ES-I3 (cell line): ENCODE measurements around the gene TMEM183A.

Source experiments
- H3K36me3 ChIP-seq: 2 replicates; pipeline ENCODE4 v1.6.1; 2013; ENCODE audit warnings: mild to moderate bottlenecking, low read length, control low read depth, moderate library complexity; ENCODE audit not compliant: insufficient read depth
- H3K4me1 ChIP-seq: 2 replicates; pipeline ENCODE4 v1.6.1; 2013; ENCODE audit warnings: mild to moderate bottlenecking, control low read depth, low read length; ENCODE audit not compliant: insufficient read depth
- H3K9ac ChIP-seq: 2 replicates; pipeline ENCODE4 v1.6.1; 2013; ENCODE audit warnings: low read depth, mild to moderate bottlenecking, low read length, moderate library complexity
- H3K9me3 ChIP-seq: 2 replicates; pipeline ENCODE4 v1.6.1; 2013; ENCODE audit warnings: mild to moderate bottlenecking, low read length, moderate library complexity; ENCODE audit not compliant: control insufficient read depth, insufficient read depth

Gene TMEM183A

DNA sequence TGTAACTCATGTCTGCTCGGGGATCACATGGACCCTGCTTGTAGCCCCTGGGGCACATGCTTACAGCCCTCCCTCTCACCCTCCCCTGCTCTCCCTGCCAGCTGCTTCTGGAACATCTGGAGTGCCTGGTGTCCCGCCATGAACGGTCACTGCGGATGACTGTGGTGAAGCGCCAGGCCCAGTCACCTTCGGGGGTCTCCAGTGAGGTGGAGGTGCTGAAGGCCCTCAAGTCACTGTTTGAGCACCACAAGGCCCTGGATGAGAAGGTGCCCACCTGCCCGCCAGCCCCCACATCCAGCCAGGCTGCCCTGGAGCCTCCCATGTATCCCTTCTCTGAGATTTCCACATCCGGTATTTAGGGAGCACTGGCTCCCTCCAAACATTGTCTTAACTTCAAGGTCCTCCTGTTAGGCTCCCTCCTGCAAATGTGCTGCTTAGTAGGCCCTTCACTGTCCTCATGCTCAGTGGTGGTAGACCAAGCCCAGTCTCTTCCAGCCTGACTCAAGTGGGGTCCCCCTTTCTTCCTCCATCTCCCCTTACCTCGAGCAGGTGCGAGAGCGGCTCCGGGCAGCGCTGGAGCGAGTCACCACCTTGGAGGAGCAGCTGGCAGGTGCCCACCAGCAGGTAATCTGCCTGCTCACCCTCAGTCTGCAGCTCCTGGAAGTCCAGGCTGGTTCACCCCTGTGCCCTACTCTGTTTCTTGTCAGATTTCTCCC is 36.8 kb downstream of the TMEM183A start:
- H3K4me1 ChIP-seq: peaks cover 8% of the 10 kb centered on the region
- H3K9ac ChIP-seq: no peak overlapping the region
- no peaks in the 10 kb centered on the region for H3K36me3 ChIP-seq
- no peaks in the 10 kb centered on the region for H3K9me3 ChIP-seq

DNA sequence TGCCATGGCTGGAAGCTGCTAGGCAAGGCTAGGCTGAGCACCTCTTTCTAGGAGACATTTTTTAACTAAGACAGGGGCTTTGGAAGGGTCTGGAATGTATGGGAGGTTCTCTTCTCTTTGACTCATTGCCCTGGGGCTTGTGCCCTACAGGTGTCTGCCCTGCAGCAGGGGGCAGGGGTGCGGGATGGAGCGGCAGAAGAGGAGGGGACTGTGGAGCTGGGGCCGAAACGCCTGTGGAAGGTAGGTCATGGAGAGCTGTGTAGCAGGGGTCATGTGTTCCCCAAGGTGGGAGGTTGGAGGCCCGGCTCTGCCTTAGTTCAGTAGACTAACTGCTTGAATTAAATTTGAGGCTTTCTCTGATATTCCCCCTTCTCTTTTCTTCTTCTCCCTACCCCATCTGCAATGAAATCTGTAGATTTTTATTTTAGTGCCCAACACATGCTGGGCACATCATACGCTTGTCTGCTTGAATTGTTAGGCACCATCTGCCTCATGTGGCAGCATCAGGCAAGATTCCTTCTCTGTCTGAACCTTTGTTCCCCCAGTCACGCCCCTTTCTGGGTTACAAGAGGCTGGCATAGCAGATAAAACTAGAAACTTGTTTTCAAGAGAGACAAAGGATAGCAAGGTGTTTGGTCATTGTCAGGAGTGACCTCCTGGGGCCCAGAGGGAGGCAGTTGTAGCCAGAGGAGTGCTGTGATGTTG is 37.5 kb downstream of the TMEM183A start:
- Histone ChIP-seq H3K9ac (no peak overlapping the region), H3K9me3 (no peaks in the 10 kb centered on the region), H3K36me3 (no peaks in the 10 kb centered on the region), H3K4me1 (peaks cover 8% of the 10 kb centered on the region)

DNA sequence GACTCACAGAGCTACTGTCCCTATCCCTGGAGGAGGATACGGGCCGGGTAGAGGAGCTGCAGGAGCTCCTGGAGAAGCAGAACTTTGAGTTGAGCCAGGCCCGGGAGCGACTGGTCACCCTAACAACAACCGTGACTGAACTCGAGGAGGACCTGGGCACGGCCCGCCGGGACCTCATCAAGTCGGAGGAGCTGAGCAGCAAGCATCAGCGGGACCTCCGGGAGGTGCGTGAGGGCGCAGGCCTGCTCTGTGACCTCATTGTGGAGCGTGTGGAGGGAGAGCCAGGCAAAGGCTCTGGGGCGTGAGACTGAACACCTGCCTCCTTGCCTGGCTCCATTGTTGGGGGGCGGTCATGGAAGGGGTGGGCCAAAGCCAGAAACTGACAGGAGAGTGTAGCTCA is 38.2 kb downstream of the TMEM183A start:
- Histone ChIP-seq H3K9me3 (no peaks in the 10 kb centered on the region), H3K4me1 (peaks cover 7% of the 10 kb centered on the region), H3K9ac (no peak overlapping the region), H3K36me3 (no peaks in the 10 kb centered on the region)

DNA sequence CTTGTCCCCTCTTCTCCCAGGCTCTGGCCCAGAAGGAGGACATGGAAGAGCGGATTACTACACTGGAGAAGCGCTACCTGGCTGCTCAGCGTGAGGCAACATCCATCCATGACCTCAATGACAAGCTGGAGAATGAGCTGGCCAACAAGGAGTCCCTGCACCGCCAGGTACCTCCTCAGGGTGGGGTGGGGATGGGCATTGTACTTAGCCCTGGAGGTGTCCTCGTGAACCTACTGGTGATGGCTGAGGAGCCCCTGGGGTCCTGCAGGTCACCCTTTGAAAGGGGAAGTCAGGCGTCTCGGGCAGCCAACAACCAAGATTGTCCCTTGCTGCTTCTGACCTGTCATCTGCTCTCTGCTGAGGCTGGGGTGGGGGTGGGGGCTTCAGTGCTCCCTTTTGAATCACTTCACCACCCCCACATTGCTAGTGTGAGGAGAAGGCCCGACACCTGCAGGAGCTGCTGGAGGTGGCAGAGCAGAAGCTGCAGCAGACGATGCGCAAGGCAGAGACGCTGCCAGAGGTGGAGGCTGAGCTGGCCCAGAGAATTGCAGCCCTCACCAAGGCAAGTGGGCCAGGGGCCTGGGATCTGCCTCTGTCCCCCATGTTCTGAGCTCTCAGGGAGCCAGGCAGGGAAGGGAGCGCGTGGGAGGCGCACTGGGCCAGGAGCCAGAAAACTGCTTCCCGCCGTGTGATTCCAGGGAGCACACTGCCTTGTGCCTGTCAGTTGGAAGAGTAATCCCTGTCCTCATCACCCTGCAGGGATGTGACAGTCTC is 38.8 kb downstream of the TMEM183A start:
- H3K9ac ChIP-seq: no peak overlapping the region
- H3K36me3 ChIP-seq: no peaks in the 10 kb centered on the region
- peaks cover 7% of the 10 kb centered on the region for H3K4me1 ChIP-seq
- H3K9me3 ChIP-seq: no peaks in the 10 kb centered on the region

DNA sequence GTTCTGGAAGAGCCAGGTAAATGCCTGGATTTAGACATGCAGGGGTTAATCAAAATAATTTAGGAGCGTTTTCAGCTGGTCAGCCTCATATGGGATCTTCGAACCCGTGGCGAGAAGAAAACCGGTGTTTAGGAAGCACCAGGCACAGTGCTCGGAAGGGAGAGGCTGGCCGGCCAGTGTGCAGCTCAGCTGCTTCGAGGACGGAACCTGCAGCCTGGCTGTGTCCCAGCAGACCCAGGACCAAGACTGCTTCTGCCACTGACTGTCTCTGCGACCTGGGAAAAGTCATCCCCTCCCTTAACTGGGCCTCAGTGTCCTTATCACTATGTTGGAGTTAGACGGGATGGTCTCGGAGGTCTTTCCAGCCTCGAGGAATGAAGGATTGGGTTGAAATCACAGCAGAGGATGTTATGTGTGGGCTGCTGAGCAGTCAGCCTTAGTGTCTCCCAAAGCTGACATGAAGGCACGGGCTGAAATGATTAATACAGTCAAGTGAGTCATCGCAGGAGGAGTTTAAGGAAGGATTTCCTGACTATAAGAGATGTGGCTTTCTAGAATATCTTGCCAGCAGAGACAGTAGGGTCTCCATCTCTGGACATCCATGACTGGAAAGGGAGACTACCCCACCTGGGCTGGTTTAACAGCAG is 39.9 kb downstream of the TMEM183A start:
- no peaks in the 10 kb centered on the region for H3K9me3 ChIP-seq
- H3K9ac ChIP-seq: no peak overlapping the region
- peaks cover 12% of the 10 kb centered on the region for H3K4me1 ChIP-seq
- H3K36me3 ChIP-seq: no peaks in the 10 kb centered on the region

DNA sequence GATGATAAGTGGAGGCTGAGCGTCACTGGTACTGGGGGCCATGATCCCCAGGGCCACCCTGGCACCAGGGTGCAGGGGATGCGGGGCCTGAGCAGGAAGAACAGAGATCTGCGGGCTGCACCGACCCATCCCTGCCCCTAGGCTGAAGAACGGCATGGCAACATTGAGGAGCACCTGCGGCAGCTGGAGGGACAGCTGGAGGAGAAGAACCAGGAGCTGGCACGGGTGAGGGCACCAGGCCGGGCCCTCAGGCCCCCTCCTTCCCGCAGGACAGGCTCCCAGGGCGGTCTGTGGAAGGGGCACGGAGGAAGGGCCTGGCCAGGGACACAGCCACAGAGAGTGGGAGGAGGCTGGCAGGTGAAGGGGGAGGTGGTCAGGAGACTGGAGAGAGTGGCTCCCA is 40.9 kb downstream of the TMEM183A start:
- Histone ChIP-seq H3K9ac (no peak overlapping the region), H3K36me3 (no peaks in the 10 kb centered on the region), H3K9me3 (no peaks in the 10 kb centered on the region), H3K4me1 (peaks cover 21% of the 10 kb centered on the region)

DNA sequence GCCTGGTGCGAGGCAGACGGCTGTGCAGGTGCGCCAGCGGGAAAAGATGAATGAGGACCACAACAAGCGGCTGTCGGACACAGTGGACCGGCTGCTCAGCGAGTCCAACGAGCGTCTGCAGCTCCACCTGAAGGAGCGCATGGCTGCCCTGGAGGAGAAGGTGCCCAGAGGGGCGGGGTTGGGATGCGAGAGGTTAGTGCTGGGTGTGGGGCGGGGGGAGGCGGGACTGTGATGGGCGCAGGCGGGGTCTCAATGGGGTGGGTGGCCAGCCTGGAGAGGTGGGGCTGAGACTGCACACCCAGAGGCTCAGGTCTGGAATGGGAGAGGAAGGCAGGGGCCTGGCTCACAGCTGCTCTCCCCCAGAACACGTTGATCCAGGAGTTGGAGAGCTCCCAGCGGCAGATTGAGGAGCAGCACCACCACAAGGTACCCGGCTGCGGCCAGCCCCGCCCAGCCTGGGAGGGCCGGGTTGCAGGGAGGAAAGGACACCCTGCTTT is 41.4 kb downstream of the TMEM183A start:
- Histone ChIP-seq H3K9ac (no peak overlapping the region), H3K36me3 (no peaks in the 10 kb centered on the region), H3K9me3 (no peaks in the 10 kb centered on the region), H3K4me1 (peaks cover 21% of the 10 kb centered on the region)

DNA sequence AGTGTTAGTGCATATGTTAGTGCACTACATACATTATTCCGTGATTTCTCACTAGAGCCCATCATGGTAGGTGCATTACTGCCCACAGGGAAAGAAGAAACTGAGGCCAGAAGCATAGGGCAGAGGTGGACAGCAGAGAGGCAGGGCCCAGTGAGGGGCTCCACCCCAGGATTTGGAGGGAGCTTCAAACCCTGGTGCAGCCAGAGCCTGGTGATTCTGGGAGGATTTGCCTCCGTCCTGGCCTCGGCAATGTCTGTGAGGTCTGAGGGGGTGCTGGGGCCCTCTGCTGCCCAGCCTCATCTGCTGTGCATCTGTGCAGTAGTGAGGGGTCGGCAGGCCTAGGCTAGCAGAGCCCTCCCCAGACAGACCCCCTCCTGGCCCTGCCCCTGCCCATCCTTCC is 41.9 kb downstream of the TMEM183A start:
- Histone ChIP-seq H3K4me1 (peaks cover 24% of the 10 kb centered on the region), H3K36me3 (no peaks in the 10 kb centered on the region), H3K9ac (no peak overlapping the region), H3K9me3 (no peaks in the 10 kb centered on the region)

DNA sequence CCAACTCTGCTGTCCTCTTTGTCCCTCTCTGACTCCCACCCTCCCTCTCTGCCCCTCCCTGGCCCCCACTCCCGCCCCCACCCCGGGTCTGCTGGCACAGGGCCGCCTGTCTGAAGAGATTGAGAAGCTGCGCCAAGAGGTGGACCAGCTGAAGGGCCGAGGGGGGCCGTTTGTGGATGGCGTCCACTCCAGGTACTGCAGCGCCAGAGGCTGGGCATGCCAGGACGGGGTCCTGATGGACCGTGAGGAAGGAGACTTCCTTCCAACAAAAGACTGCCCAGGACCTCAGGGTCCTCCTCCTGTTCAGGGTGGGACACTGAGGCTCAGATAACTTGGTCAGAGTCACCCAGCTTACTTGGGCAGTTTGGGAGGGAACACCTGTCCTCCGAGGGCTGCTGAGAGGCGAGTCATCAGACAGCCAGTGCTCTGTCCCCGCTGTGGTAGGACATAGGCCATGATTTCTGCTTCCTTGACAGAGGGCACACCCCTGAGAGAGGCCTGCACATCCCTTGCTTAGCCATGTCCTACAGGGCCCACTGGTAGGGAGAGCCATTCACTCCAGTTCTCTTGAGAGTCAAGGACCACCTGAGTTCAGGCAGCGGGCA is 42.5 kb downstream of the TMEM183A start:
- Histone ChIP-seq H3K9me3 (no peaks in the 10 kb centered on the region), H3K36me3 (no peaks in the 10 kb centered on the region)

DNA sequence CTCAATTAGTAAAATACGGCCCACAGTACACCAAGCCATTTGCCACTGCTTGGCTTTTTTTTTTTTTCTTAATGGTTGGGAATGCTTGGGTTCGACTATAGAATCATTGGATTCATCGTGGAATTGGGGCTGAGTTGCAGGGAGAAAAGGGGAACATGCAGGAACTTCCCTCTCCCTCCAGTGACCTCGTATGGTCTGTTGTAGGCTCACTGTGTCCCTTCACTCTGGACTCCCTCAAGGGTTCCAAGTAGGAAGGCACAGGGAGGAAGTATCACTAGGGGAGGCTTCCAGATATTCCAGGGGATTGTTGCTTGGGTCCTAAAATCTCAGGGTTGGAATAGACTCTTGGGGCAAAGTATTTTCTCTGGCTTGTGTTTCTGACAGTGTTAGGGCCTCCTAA is 43.7 kb downstream of the TMEM183A start:
- H3K9ac ChIP-seq: no peak overlapping the region
- no peaks in the 10 kb centered on the region for H3K9me3 ChIP-seq
- peaks cover 30% of the 10 kb centered on the region for H3K4me1 ChIP-seq
- no peaks in the 10 kb centered on the region for H3K36me3 ChIP-seq

More for the DNA sequence above, 42.5 kb downstream of the TMEM183A start:
- H3K4me1 ChIP-seq: peaks cover 27% of the 10 kb centered on the region
- no peak overlapping the region for H3K9ac ChIP-seq

DNA sequence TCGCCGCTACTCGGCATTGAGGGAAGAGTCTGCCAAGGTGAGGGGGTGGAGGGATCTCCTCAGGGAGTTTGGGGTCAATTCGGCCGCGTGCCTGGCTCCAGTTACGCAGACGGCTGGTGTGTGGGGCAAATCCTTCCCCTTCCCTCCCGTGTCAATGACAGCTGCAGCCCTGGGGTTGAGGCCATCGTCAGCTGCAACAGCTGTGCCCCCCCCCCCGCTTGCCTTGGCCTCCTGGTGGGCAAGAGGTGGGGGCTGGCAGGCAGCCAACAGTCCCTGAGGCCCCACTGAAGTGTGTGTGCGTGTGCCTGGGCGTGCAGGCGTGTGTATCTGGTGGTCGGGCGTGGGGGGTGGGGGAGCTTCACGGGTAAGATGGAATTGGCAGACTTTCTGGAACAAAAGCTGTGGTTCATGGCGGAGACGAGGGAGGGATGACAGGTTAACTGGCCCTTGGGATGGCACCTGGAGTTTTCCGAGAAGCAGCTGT is 44.7 kb downstream of the TMEM183A start:
- H3K9me3 ChIP-seq: no peaks in the 10 kb centered on the region
- no peaks in the 10 kb centered on the region for H3K36me3 ChIP-seq
- H3K4me1 ChIP-seq: peaks cover 30% of the 10 kb centered on the region
- H3K9ac ChIP-seq: no peak overlapping the region

DNA sequence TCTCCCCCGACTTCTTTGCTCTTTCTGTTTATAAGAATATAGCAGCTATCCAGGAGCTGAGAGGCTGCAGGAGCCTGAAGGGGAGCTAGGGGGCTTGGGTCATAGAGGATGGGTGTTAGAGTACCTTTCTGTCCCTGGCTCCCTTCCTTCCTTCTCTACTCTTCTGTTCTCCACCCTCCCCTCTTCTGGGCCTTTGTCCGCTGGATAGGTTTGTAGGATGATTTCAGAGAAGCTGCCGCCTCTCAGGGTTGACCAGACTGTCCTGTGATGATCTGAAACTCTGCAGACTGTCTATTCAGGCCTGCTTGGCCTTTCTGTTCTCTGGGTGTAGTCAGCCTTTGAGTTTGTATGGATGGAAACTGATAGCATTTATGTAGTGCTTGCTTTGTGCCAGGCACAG is 45.4 kb downstream of the TMEM183A start:
- Histone ChIP-seq H3K9ac (no peak overlapping the region), H3K36me3 (no peaks in the 10 kb centered on the region)

DNA sequence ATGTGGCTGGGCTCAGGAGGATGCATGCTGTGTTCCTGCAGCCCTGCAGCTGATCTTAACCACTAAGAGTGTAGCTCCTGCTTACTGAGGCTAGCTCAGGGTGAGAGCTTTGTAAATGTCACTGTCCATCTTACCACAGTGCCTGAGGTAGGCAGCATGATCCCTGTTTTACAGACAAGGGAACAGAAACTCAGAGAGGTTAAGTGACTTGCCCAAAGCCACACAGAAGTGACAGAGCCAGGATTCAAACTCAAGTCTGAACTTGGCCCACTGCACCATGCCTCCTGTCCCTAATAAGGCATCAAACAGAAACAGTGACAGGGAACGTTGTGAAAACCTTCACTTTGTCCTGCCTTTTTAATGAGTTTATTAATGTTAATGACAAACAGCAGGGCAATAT is 47.0 kb downstream of the TMEM183A start:
- no peaks in the 10 kb centered on the region for H3K9me3 ChIP-seq
- H3K9ac ChIP-seq: no peak overlapping the region
- peaks cover 32% of the 10 kb centered on the region for H3K4me1 ChIP-seq
- no peaks in the 10 kb centered on the region for H3K36me3 ChIP-seq

More for the DNA sequence above, 45.4 kb downstream of the TMEM183A start:
- H3K9me3 ChIP-seq: no peaks in the 10 kb centered on the region
- H3K4me1 ChIP-seq: peaks cover 30% of the 10 kb centered on the region

DNA sequence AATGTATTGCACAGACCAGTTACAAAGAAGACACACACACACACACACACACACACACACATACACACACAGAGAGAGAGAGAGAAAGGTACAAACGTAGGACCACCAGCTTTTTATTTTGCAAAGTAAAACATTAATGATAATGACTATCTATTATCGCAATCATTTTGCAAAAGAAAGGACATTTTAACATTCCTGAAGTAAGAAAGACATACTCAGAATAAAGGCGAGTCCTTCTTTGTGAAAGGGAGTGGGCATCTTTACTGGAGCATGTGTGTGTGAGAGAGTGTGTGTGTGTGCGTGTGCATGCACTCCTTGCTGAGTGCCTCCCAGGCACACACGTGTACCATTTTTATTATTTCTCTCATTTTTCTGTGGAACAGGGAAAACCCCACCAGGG is 47.5 kb downstream of the TMEM183A start:
- Histone ChIP-seq H3K9ac (no peak overlapping the region), H3K9me3 (no peaks in the 10 kb centered on the region), H3K36me3 (no peaks in the 10 kb centered on the region), H3K4me1 (peaks cover 32% of the 10 kb centered on the region)
